CD4-positive, alpha-beta T cell (primary cell): ENCODE results near the gene ACTR3C. TPM values are rescaled to one million over a fixed set of nuclear protein-coding genes. Genes with fewer than 3 reads are reported as not detected.
A peak's percentile ranks its signal among the peaks of the same experiment; 100 is the strongest.

Experiments used
- ATAC-seq: fragments of 200-7000 bp; cut with Tn5 transposase; one replicate; pipeline ENCODE4 v1.10.0; 2022; ENCODE audit warnings: mild to moderate bottlenecking; ENCODE audit not compliant: poor library complexity
- CTCF ChIA-PET: fragments of 350-600 bp; sonication (Branson Sonifier 250); formaldehyde crosslinking; loops from one replicate; lab custom pipeline; 2021; ENCODE audit warnings: antibody characterized with exemption, inconsistent platforms; lab: Charles Lee
- POLR2A ChIA-PET: fragments of 350-600 bp; sonication (Branson Sonifier 250); formaldehyde crosslinking; loops from one replicate; lab custom pipeline; 2021; ENCODE audit warnings: antibody characterized with exemption, inconsistent platforms; lab: Charles Lee
- DNase-seq, 14 experiments: peaks; one replicate each; pipeline ENCODE4 v3.0.0-alpha.2; 2013 to 2020; ENCODE audit warnings: mixed read lengths in 2 of 14
- H3K27ac ChIP-seq, 2 donors: one replicate each; pipeline versions ENCODE4 v1.5.1 to v1.7.0; 2013; ENCODE audit warnings: low read length in 2 of 2, low read depth in 1 of 2, mild to moderate bottlenecking in 1 of 2
- H3K27me3 ChIP-seq, 2 experiments: 1 replicate in 1 of 2; 2 replicates in 1 of 2; pipeline versions ENCODE4 v1.6.1 to v1.7.0; 2013; ENCODE audit warnings: low read length in 2 of 2, control low read depth in 1 of 2, mild to moderate bottlenecking in 1 of 2, moderate library complexity in 1 of 2; ENCODE audit not compliant: insufficient read depth in 2 of 2, control insufficient read depth in 1 of 2
- H3K36me3 ChIP-seq: one replicate; pipeline ENCODE4 v1.6.1; 2013; ENCODE audit warnings: low read length, control low read depth; ENCODE audit not compliant: insufficient read depth
- H3K4me1 ChIP-seq: one replicate; pipeline ENCODE4 v1.6.1; 2013; ENCODE audit warnings: low read length, control low read depth; ENCODE audit not compliant: insufficient read depth
- H3K4me3 ChIP-seq: one replicate; pipeline ENCODE4 v1.5.1; 2013; ENCODE audit warnings: mild to moderate bottlenecking, low read length, moderate library complexity
- H3K9me3 ChIP-seq, 2 experiments: 1 replicate in 1 of 2; 2 replicates in 1 of 2; pipeline versions ENCODE4 v1.6.1 to v1.7.0; 2013; ENCODE audit warnings: low read length in 2 of 2, mild to moderate bottlenecking in 2 of 2, control low read depth in 1 of 2, moderate library complexity in 1 of 2; ENCODE audit not compliant: control insufficient read depth in 1 of 2, insufficient read depth in 1 of 2
- H3K27ac Mint-ChIP-seq: one replicate; pipeline ENCODE4 v1.8.0; 2020; ENCODE audit warnings: mixed read lengths
- H3K27me3 Mint-ChIP-seq: one replicate; pipeline ENCODE4 v1.8.0; 2021; ENCODE audit warnings: mixed read lengths
- H3K36me3 Mint-ChIP-seq: one replicate; pipeline ENCODE4 v1.8.0; 2021; ENCODE audit warnings: low read depth, mixed read lengths
- H3K4me1 Mint-ChIP-seq: one replicate; pipeline ENCODE4 v1.8.0; 2021; ENCODE audit warnings: low read depth, mixed read lengths
- H3K4me3 Mint-ChIP-seq: one replicate; pipeline ENCODE4 v1.8.0; 2020; ENCODE audit warnings: mild to moderate bottlenecking, mixed read lengths
- H3K9me3 Mint-ChIP-seq: one replicate; pipeline ENCODE4 v1.8.0; 2020; ENCODE audit warnings: mixed read lengths
- intact Hi-C, 2 experiments: fragments of 100-400 bp; cut with DNase I in 1 of 2; cut with micrococcal nuclease in 1 of 2; formaldehyde crosslinking; loops; one replicate each; pipeline versions ENCODE4 v1.15.1 to v1.9.0; 2023 to 2025; cut with DNase I, micrococcal nuclease
- total RNA-seq, 174 experiments: library from RNA in 2 of 174; stranded (reverse) in 2 of 174; gene quantifications; one replicate each; pipeline ENCODE4 v1.2.3 and lab custom pipeline; 2021 to 2026
- TF ChIP-seq, protein P1 (sequence below): fragments of 200-600 bp; IDR thresholded peaks from one replicate; pipeline ENCODE4 v1.8.0; 2022; ENCODE audit warnings: antibody characterized with exemption, mild to moderate bottlenecking

ACTR3C gene
- total RNA-seq, 2 experiments from 2014 or later: 1.9 to 3.4 TPM

DNA sequence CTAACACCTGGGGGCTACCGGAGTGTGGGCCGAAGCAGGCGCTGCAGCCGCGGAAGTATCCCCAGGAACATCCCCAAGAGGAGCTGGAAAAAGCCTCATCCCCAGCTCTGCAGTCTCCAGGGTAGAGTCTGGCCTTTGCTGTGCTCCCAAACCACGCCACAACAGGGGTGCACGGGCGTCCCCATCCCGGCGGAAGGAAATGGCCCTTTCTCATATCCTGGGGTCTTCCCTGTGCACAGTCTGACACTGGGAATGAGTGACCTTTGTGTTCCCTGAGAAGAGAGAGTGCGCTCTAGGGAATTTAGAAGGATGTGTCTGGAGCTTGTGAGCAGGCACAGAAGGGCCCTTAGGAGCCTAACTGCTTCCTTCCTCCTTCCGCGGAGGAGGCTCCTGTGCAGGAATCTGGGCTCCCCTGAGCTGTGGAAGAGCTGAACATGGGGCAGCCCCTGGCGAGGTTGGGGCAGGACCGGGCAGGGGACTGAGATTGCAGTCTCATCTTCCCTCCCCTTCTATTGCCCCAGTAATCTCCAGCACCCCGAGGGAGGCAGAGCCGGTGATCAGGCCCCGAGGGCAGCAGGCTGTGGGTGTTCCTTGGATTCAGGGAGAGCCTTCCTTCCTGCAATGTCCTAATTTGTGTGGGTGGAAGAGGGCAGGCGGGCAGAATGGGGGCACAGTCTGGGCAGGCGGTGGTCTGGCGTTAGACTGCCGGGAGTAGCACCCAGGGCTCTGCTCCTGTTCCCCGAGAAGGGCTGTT, 46.6 kb upstream of the ACTR3C start:
- Histone ChIP-seq H3K36me3 (peaks cover 23% of the 10 kb centered on the region), H3K9me3 (no peaks in the 10 kb centered on the region), H3K27me3 (no peaks in the 10 kb centered on the region), H3K4me1 (peaks cover 38% of the 10 kb centered on the region), H3K27ac (peak overlapping the region in 1 of 2 donors; percentile 45), H3K4me3 (peak overlapping the region; percentile 83)
- Mint-ChIP-seq H3K27me3 (no peaks in the 10 kb centered on the region), H3K36me3 (peaks cover 52% of the 10 kb centered on the region), H3K4me1 (peaks cover 66% of the 10 kb centered on the region), H3K4me3 (peak overlapping the region; percentile 92), H3K9me3 (no peaks in the 10 kb centered on the region), H3K27ac (peak overlapping the region; percentile 93)
- POLR2A ChIA-PET: interaction anchor here (0.8 to 7.1 kb wide), 12 partner anchors 8 to 658 kb away, joined by 3 to 76 read pairs (median 4); partner anchors contain the start of genes ABCB8, GIMAP7, ZNF775 and ZNF862
- CTCF ChIA-PET: interaction anchor here (1.0 to 4.8 kb wide), 2 partner anchors 36 to 79 kb away, joined by 3 to 20 read pairs; a partner anchor contains a TSS
- peak in 1 of 14 experiments; percentile 14 for DNase-seq
- no peak for ATAC-seq
- intact Hi-C loops: loop anchor here in 1 of 2 experiments (2.0 to 10.0 kb wide), 4 partner anchors 35 to 655 kb away; partner anchors contain the start of genes ACTR3C and LRRC61
- TF ChIP-seq, protein P1, sequence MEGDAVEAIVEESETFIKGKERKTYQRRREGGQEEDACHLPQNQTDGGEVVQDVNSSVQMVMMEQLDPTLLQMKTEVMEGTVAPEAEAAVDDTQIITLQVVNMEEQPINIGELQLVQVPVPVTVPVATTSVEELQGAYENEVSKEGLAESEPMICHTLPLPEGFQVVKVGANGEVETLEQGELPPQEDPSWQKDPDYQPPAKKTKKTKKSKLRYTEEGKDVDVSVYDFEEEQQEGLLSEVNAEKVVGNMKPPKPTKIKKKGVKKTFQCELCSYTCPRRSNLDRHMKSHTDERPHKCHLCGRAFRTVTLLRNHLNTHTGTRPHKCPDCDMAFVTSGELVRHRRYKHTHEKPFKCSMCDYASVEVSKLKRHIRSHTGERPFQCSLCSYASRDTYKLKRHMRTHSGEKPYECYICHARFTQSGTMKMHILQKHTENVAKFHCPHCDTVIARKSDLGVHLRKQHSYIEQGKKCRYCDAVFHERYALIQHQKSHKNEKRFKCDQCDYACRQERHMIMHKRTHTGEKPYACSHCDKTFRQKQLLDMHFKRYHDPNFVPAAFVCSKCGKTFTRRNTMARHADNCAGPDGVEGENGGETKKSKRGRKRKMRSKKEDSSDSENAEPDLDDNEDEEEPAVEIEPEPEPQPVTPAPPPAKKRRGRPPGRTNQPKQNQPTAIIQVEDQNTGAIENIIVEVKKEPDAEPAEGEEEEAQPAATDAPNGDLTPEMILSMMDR: no peak

DNA sequence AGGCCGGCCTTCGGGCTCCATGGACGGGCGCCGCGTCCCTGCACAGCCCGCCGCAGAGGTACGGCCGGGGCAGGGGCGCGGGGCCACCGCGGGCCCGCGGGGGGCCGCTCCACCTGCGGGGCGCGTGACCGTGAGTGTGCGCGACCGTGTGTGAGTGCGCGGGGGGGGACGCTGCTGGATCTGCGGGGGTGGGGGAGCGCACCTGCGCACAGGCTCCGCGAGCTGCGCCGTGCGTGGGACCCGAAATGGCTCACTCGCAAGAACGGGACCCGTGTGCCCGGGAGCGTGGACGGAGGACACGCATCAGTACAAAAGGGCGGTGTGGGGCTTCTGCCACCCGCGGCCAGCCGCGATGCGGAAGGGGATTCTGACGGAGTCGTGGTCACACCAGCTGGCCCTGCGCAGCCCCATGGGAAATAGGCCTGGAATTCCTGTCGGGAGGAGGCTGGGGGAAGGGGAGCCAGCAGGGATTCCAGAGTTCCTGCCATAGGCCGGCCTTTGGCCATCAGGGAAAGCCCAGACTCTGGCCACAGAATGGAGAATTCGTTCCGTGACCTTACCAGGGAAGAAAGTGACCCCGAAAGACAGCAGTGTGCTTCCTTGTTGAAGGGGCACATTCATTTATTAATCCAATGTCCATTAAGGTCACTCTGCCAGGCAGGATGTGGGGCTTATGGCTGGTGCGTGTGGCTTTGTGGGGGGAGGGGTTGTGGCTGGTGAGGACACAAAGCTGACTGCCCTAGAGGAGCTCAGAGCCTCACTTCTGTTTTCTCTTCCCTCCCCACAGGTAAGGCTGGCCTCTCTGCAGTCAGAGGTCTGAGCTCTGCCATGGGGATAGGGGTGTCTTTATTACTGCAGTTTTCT, 45.8 kb upstream of the ACTR3C start:
- Mint-ChIP-seq H3K27ac (peak overlapping the region; percentile 93), H3K36me3 (peaks cover 45% of the 10 kb centered on the region), H3K4me1 (peaks cover 62% of the 10 kb centered on the region), H3K9me3 (no peaks in the 10 kb centered on the region), H3K4me3 (peak overlapping the region; percentile 92), H3K27me3 (no peaks in the 10 kb centered on the region)
- H3K4me3 ChIP-seq: peak overlapping the region; percentile 83
- no peaks in the 10 kb centered on the region for H3K27me3 ChIP-seq
- ATAC-seq: peak; percentile 74
- H3K27ac ChIP-seq: peak overlapping the region; percentile 31 to 80
- H3K4me1 ChIP-seq: peaks cover 40% of the 10 kb centered on the region
- TF ChIP-seq, protein P1: no peak
- H3K9me3 ChIP-seq: no peaks in the 10 kb centered on the region
- intact Hi-C loops: loop anchor here (1.0 to 10.0 kb wide), 5 partner anchors 12 to 654 kb away; partner anchors contain the start of genes ACTR3C (in 1 of the 2) and LRRC61 (in 1 of the 2)
- POLR2A ChIA-PET: interaction anchor here (0.8 to 7.1 kb wide), 16 partner anchors 9 to 659 kb away, joined by 3 to 76 read pairs (median 4); partner anchors contain the start of genes ABCB8, GIMAP7, ZNF775 and ZNF862
- peak; percentile 39 to 86 (median 58) for DNase-seq
- peaks cover 21% of the 10 kb centered on the region for H3K36me3 ChIP-seq
- CTCF ChIA-PET: interaction anchor here (1.0 to 4.8 kb wide), 3 partner anchors 9 to 80 kb away, joined by 3 to 20 read pairs (median 6); a partner anchor contains a TSS
